ENCODE results near the gene SCN1B.

SCN1B gene

GRCh38 chr19:35070471-35070870, 40.2 kb downstream of the SCN1B start:
- Histone ChIP-seq H3K36me3 (ENCODE audit: low read depth) (no peaks in the 10 kb centered on the region), H3K4me1 (ENCODE audit: insufficient read depth, poor library complexity, severe bottlenecking) (peaks cover 7% of the 10 kb centered on the region), H3K9me3 (ENCODE audit: severe bottlenecking) (no peaks in the 10 kb centered on the region), H3K27me3 (ENCODE audit: insufficient read depth, poor library complexity, severe bottlenecking) (no peaks in the 10 kb centered on the region), H3K27ac (ENCODE audit: poor library complexity, severe bottlenecking) (no peak overlapping the region), H3K4me3 (ENCODE audit: severe bottlenecking) (no peak overlapping the region)
- DNase-seq (ENCODE audit: low spot score) (no peak), ATAC-seq (ENCODE audit: low read depth) (no peak)
- TF ChIP-seq CTCF (IDR thresholded peaks at IDR 0.05; ENCODE audit: poor library complexity, severe bottlenecking) = no peak

GRCh38 chr19:35073516-35073915, 43.2 kb downstream of the SCN1B start:
- DNase-seq (ENCODE audit: low spot score) (no peak), ATAC-seq (ENCODE audit: low read depth) (no peak)

GRCh38 chr19:35073941-35074340, 43.7 kb downstream of the SCN1B start:
- no peak overlapping the region for H3K27ac ChIP-seq (ENCODE audit: poor library complexity, severe bottlenecking)
- no peak for TF ChIP-seq CTCF (IDR thresholded peaks at IDR 0.05; ENCODE audit: poor library complexity, severe bottlenecking)
- no peak overlapping the region for H3K4me3 ChIP-seq (ENCODE audit: severe bottlenecking)
- H3K9me3 ChIP-seq (ENCODE audit: severe bottlenecking) = no peaks in the 10 kb centered on the region
- DNase-seq (ENCODE audit: low spot score) = no peak
- no peaks in the 10 kb centered on the region for H3K36me3 ChIP-seq (ENCODE audit: low read depth)
- ATAC-seq (ENCODE audit: low read depth) = no peak
- H3K27me3 ChIP-seq (ENCODE audit: insufficient read depth, poor library complexity, severe bottlenecking) = no peaks in the 10 kb centered on the region
- H3K4me1 ChIP-seq (ENCODE audit: insufficient read depth, poor library complexity, severe bottlenecking) = no peaks in the 10 kb centered on the region

More at GRCh38 chr19:35073516-35073915, 43.2 kb downstream of the SCN1B start:
- peaks cover 2% of the 10 kb centered on the region for H3K4me1 ChIP-seq (ENCODE audit: insufficient read depth, poor library complexity, severe bottlenecking)
- no peak overlapping the region for H3K27ac ChIP-seq (ENCODE audit: poor library complexity, severe bottlenecking)
- no peak overlapping the region for H3K4me3 ChIP-seq (ENCODE audit: severe bottlenecking)
- no peaks in the 10 kb centered on the region for H3K27me3 ChIP-seq (ENCODE audit: insufficient read depth, poor library complexity, severe bottlenecking)
- H3K36me3 ChIP-seq (ENCODE audit: low read depth) = no peaks in the 10 kb centered on the region
- no peaks in the 10 kb centered on the region for H3K9me3 ChIP-seq (ENCODE audit: severe bottlenecking)
- TF ChIP-seq CTCF (IDR thresholded peaks at IDR 0.05; ENCODE audit: poor library complexity, severe bottlenecking) = no peak

- ATAC-seq (ENCODE audit: low read depth) = no peak
- no peak for DNase-seq (ENCODE audit: low spot score)
- no peaks in the 10 kb centered on the region for H3K36me3 ChIP-seq (ENCODE audit: low read depth)
- H3K27me3 ChIP-seq (ENCODE audit: insufficient read depth, poor library complexity, severe bottlenecking) = no peaks in the 10 kb centered on the region
- no peaks in the 10 kb centered on the region for H3K4me1 ChIP-seq (ENCODE audit: insufficient read depth, poor library complexity, severe bottlenecking)
- H3K27ac ChIP-seq (ENCODE audit: poor library complexity, severe bottlenecking) = no peak overlapping the region
- no peak overlapping the region for H3K4me3 ChIP-seq (ENCODE audit: severe bottlenecking)
- TF ChIP-seq CTCF (IDR thresholded peaks at IDR 0.05; ENCODE audit: poor library complexity, severe bottlenecking) = no peak
- no peaks in the 10 kb centered on the region for H3K9me3 ChIP-seq (ENCODE audit: severe bottlenecking)
Measured at GRCh38 chr19:35074426-35075201, 44.3 kb downstream of the SCN1B start.

All from RWPE2 (cell line).